Measurements from ENCODE around the gene CD8B2. TPM values are rescaled to one million over a fixed set of nuclear protein-coding genes. Genes with fewer than 3 reads are reported as not detected.
"Not testable (repeated sequence)": the region's sequence is repeated elsewhere in the genome, so short reads cannot be mapped to it uniquely, and the experiment has no call there.

The CD8B2 gene
- total RNA-seq, 1 donor from 2014 or later = under 0.01 TPM

DNA sequence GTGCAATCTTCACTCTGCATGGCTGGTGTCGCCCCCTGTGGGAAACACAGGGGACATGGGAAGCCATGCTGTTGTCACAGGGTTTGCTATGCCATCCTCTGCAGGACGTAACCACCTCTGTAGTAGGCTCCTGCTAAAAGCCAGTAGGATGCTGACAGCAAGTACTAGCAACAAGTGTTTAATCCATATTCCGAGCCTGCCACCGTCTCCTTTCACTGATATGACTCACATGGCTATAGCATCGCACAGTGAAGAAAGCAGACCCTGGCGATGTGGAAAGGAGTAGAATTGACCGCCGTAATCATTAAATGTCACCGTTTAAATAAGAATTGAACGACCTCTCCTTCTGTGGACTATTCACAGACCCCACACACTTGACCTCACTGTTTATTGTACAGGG, 57.8 kb downstream of the CD8B2 start:
- H3K27me3 ChIP-seq (ENCODE audit: control insufficient read depth in 3 of 3, insufficient read depth in 3 of 3, low read length in 3 of 3) = peaks cover 3 to 7% (median 5%) of the 10 kb centered on the region in 3 donors
- H3K36me3 ChIP-seq (ENCODE audit: control insufficient read depth in 3 of 3, insufficient read depth in 3 of 3, low read length in 3 of 3) = no peaks in the 10 kb centered on the region
- H3K4me3 ChIP-seq (ENCODE audit: low read length in 3 of 3) = no peak overlapping the region
- peaks cover 0 to 4% (median 0%) of the 10 kb centered on the region in 3 donors for H3K4me1 ChIP-seq (ENCODE audit: control insufficient read depth in 3 of 3, insufficient read depth in 3 of 3, low read length in 3 of 3)
- no peaks in the 10 kb centered on the region for H3K9me3 ChIP-seq (ENCODE audit: control insufficient read depth in 3 of 3, low read length in 3 of 3)
- no peak overlapping the region for H3K27ac ChIP-seq (ENCODE audit: low read depth, low read length)
- H3K9ac ChIP-seq (ENCODE audit: low read depth in 1 of 3, low read length in 3 of 3) = no peak overlapping the region

DNA sequence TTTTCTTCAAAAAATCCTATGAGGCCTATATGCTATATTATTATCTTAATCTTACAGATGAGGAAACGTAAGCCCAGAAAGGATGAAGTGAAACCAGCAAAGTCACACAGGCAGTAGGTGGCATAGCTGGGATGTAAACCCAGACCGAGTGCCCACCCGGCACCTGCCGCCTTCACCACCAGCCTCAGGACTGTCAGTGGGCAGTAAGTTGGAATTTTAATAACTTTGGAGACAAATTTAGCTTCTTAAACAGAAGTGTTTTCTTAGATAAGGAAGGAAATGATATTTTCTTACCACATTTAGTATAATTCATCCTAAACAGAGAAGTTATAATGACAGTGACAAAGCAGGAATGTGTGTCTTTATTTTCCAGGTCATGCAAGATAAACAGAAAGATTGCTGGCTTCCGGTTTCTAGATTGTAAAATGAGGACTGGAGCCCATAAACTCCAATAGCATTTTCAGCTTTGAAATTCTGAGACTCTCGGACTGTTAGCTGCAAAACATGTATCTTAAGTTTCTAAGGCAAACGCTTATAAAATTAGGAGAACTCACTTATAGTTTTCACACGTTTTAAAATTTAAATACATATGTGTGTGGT, 59.3 kb downstream of the CD8B2 start:
- H3K4me3 ChIP-seq (ENCODE audit: low read length in 3 of 3) = no peak overlapping the region
- H3K36me3 ChIP-seq (ENCODE audit: control insufficient read depth in 3 of 3, insufficient read depth in 3 of 3, low read length in 3 of 3) = no peaks in the 10 kb centered on the region
- peaks cover 0 to 4% (median 0%) of the 10 kb centered on the region in 3 donors for H3K4me1 ChIP-seq (ENCODE audit: control insufficient read depth in 3 of 3, insufficient read depth in 3 of 3, low read length in 3 of 3)
- H3K27ac ChIP-seq (ENCODE audit: low read depth, low read length) = no peak overlapping the region
- peaks cover 3 to 7% (median 5%) of the 10 kb centered on the region in 3 donors for H3K27me3 ChIP-seq (ENCODE audit: control insufficient read depth in 3 of 3, insufficient read depth in 3 of 3, low read length in 3 of 3)
- H3K9ac ChIP-seq (ENCODE audit: low read depth in 1 of 3, low read length in 3 of 3) = no peak overlapping the region
- no peaks in the 10 kb centered on the region for H3K9me3 ChIP-seq (ENCODE audit: control insufficient read depth in 3 of 3, low read length in 3 of 3)

DNA sequence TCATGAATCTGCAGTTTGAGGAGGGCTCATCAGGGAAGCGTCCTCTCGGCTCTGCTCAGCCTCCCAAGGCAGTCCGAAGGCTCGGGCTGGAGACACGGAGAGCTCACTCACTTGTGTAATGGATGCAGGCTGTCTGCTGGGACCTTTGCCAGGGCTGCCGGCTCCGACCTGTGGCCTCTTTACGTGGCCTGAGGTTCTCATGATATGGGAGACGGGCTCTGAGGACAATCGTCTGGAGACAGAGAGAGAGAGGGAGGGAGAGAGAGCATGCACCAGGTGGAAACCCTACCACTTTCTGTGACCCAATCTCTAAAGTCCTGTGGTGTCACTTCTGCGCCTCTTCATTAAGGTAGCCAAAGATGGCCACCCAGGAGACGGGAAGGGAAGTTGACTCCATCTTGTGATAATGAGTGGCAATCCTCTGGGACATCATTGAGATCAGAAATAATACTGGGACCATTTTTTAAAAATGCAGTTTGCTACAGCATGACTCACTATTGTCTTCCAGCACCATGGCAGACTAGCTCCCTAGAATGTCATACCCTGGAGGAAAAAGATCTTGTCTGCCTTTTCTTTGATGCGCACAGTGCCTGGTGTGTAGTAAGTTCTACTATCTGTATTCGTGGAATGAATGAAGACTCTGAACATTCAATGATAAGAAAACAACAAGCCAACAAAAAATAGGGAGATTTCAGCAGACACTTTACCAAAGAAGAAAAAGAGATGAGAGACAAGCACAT, 60.2 kb downstream of the CD8B2 start:
- no peaks in the 10 kb centered on the region for H3K9me3 ChIP-seq (ENCODE audit: control insufficient read depth in 3 of 3, low read length in 3 of 3)
- no peak overlapping the region for H3K4me3 ChIP-seq (ENCODE audit: low read length in 3 of 3)
- H3K27ac ChIP-seq (ENCODE audit: low read depth, low read length) = no peak overlapping the region
- no peak overlapping the region for H3K9ac ChIP-seq (ENCODE audit: low read depth in 1 of 3, low read length in 3 of 3)
- H3K27me3 ChIP-seq (ENCODE audit: control insufficient read depth in 3 of 3, insufficient read depth in 3 of 3, low read length in 3 of 3) = peaks cover 3 to 7% (median 5%) of the 10 kb centered on the region in 3 donors
- H3K4me1 ChIP-seq (ENCODE audit: control insufficient read depth in 3 of 3, insufficient read depth in 3 of 3, low read length in 3 of 3) = peaks cover 0 to 4% (median 0%) of the 10 kb centered on the region in 3 donors
- H3K36me3 ChIP-seq (ENCODE audit: control insufficient read depth in 3 of 3, insufficient read depth in 3 of 3, low read length in 3 of 3) = no peaks in the 10 kb centered on the region

DNA sequence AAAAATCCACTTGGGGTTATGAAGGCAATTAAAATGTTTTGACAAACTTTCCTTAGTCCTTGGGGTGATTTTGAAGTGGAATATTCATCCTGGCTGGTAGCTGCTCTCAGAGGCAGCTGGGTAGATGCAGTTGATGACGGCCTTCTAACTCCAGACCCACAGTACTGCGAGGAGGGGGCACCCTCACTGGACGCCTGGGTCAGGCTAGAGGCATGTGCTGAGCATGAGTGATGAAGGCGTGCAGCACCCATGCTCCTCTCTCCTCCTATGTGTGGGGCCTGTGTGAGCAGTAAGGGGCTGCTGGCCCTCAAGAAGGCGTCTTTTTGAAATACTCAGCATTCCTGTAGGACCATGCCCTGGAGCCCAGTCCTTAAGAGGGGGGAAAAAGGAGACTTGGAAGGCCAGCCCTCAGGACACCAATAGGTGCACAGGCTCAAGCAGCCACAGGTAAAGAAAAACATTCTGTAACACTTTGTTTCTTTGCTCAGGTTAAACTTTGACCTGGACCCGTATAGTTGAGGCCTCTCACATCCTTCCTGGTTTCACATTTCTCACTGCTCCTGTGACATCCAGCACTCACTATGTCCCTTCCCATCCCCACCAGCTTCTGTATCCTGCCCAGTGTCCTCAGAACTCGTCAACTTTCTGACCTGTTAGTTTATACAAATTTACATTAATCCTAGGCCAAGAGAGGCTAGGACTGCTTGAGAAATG, 64.4 kb downstream of the CD8B2 start:
- Histone ChIP-seq H3K9me3 (ENCODE audit: control insufficient read depth in 3 of 3, low read length in 3 of 3) (no peaks in the 10 kb centered on the region), H3K4me1 (ENCODE audit: control insufficient read depth in 3 of 3, insufficient read depth in 3 of 3, low read length in 3 of 3) (peaks cover 0 to 2% (median 0%) of the 10 kb centered on the region in 3 donors), H3K9ac (ENCODE audit: low read depth in 1 of 3, low read length in 3 of 3) (no peak overlapping the region), H3K4me3 (ENCODE audit: low read length in 3 of 3) (no peak overlapping the region), H3K27me3 (ENCODE audit: control insufficient read depth in 3 of 3, insufficient read depth in 3 of 3, low read length in 3 of 3) (peaks cover 0 to 9% (median 8%) of the 10 kb centered on the region in 3 donors), H3K27ac (ENCODE audit: low read depth, low read length) (no peak overlapping the region), H3K36me3 (ENCODE audit: control insufficient read depth in 3 of 3, insufficient read depth in 3 of 3, low read length in 3 of 3) (no peaks in the 10 kb centered on the region)

DNA sequence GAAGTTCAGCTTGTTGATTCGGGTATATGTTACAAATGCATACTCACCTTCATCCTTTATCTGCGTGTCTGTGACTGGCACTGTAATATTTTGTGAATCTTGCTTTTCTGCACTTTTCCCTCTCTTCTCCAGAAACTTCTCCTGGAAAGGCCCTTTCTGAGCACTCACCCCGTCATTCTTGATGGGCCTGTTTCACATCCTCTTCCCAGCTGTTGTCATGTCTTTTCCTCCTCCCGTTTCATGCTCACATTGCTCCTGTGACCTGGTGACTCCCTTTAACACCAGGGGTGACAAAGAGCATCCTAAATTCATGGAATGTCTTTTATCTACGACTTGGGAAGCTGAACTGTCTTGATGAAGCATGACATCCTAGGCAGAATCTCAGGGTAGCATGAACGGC, 65.8 kb downstream of the CD8B2 start:
- no peaks in the 10 kb centered on the region for H3K36me3 ChIP-seq (ENCODE audit: control insufficient read depth in 3 of 3, insufficient read depth in 3 of 3, low read length in 3 of 3)
- H3K4me3 ChIP-seq (ENCODE audit: low read length in 3 of 3) = no peak overlapping the region
- no peaks in the 10 kb centered on the region for H3K4me1 ChIP-seq (ENCODE audit: control insufficient read depth in 3 of 3, insufficient read depth in 3 of 3, low read length in 3 of 3)
- peaks cover 0 to 4% (median 3%) of the 10 kb centered on the region in 3 donors for H3K27me3 ChIP-seq (ENCODE audit: control insufficient read depth in 3 of 3, insufficient read depth in 3 of 3, low read length in 3 of 3)
- no peak overlapping the region for H3K27ac ChIP-seq (ENCODE audit: low read depth, low read length)
- no peaks in the 10 kb centered on the region for H3K9me3 ChIP-seq (ENCODE audit: control insufficient read depth in 3 of 3, low read length in 3 of 3)
- H3K9ac ChIP-seq (ENCODE audit: low read depth in 1 of 3, low read length in 3 of 3) = no peak overlapping the region

DNA sequence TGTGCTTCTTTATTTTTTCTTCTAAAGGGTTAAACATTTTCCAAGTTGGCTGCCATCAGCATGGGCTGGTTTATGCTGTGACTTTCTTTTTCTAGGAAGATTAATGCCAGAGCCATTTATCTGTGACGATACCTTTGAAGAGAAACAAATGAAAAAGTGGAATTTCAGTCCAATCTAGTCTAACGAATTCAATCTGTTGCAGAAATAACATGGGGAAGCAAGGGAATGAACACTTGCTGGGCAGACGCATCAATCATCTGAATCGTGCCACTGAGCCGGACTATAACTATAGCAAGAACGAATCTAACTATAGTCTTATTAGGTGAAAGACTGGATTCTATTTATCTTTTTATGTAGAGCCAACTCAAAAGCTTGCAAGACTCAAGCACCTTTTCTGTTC, 66.2 kb downstream of the CD8B2 start:
- H3K4me1 ChIP-seq (ENCODE audit: control insufficient read depth in 3 of 3, insufficient read depth in 3 of 3, low read length in 3 of 3) = no peaks in the 10 kb centered on the region
- H3K27ac ChIP-seq (ENCODE audit: low read depth, low read length) = no peak overlapping the region
- H3K9ac ChIP-seq (ENCODE audit: low read depth in 1 of 3, low read length in 3 of 3) = no peak overlapping the region
- peaks cover 0 to 4% (median 3%) of the 10 kb centered on the region in 3 donors for H3K27me3 ChIP-seq (ENCODE audit: control insufficient read depth in 3 of 3, insufficient read depth in 3 of 3, low read length in 3 of 3)
- no peaks in the 10 kb centered on the region for H3K9me3 ChIP-seq (ENCODE audit: control insufficient read depth in 3 of 3, low read length in 3 of 3)
- H3K36me3 ChIP-seq (ENCODE audit: control insufficient read depth in 3 of 3, insufficient read depth in 3 of 3, low read length in 3 of 3) = no peaks in the 10 kb centered on the region
- no peak overlapping the region for H3K4me3 ChIP-seq (ENCODE audit: low read length in 3 of 3)

DNA sequence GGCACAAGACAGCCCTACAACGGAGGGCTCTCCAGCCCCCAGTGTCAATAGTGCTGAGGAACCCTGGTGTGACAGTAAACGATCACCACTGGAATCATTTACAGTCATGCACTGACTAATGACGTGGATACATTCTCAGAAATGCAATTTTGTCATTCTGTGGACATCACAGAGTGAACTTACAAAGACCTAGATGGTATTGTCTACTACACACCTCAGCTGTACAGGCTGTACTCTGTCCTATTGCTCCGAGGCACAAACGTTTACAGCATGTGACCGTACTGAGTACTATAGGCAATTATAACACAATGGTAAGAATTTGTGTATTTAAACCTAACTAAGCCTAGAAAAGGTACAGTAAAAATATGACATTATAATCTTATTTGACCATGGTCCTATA, 67.2 kb downstream of the CD8B2 start:
- Histone ChIP-seq H3K9me3 (ENCODE audit: control insufficient read depth in 3 of 3, low read length in 3 of 3) (no peaks in the 10 kb centered on the region), H3K9ac (ENCODE audit: low read depth in 1 of 3, low read length in 3 of 3) (no peak overlapping the region), H3K36me3 (ENCODE audit: control insufficient read depth in 3 of 3, insufficient read depth in 3 of 3, low read length in 3 of 3) (no peaks in the 10 kb centered on the region), H3K27ac (ENCODE audit: low read depth, low read length) (no peak overlapping the region), H3K4me3 (ENCODE audit: low read length in 3 of 3) (no peak overlapping the region), H3K4me1 (ENCODE audit: control insufficient read depth in 3 of 3, insufficient read depth in 3 of 3, low read length in 3 of 3) (no peaks in the 10 kb centered on the region), H3K27me3 (ENCODE audit: control insufficient read depth in 3 of 3, insufficient read depth in 3 of 3, low read length in 3 of 3) (peaks cover 0 to 4% (median 3%) of the 10 kb centered on the region in 3 donors)

DNA sequence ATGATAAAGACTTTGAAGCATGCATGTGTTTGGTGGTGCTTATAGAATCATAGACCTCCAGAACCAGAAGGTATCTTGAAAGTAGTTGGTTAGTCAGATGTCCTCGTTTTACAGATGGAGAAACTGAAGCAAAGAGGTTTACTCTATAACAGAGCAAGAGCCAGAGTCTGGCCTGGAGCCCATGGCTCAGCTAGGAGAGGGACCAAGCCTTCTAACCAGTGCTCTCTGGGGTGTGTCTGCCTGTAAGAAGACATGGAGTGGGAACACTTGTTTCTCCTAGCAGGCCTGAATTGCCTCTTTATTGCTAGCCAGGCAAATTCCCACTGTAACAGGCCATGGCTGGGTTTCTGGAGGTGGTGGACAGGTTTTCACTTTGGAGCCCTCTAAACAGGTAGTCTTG, 67.9 kb downstream of the CD8B2 start:
- Histone ChIP-seq H3K9ac (ENCODE audit: low read depth in 1 of 3, low read length in 3 of 3) (no peak overlapping the region), H3K9me3 (ENCODE audit: control insufficient read depth in 3 of 3, low read length in 3 of 3) (no peaks in the 10 kb centered on the region), H3K4me1 (ENCODE audit: control insufficient read depth in 3 of 3, insufficient read depth in 3 of 3, low read length in 3 of 3) (no peaks in the 10 kb centered on the region), H3K4me3 (ENCODE audit: low read length in 3 of 3) (no peak overlapping the region), H3K36me3 (ENCODE audit: control insufficient read depth in 3 of 3, insufficient read depth in 3 of 3, low read length in 3 of 3) (no peaks in the 10 kb centered on the region), H3K27me3 (ENCODE audit: control insufficient read depth in 3 of 3, insufficient read depth in 3 of 3, low read length in 3 of 3) (peaks cover 0 to 4% (median 3%) of the 10 kb centered on the region in 3 donors), H3K27ac (ENCODE audit: low read depth, low read length) (no peak overlapping the region)

DNA sequence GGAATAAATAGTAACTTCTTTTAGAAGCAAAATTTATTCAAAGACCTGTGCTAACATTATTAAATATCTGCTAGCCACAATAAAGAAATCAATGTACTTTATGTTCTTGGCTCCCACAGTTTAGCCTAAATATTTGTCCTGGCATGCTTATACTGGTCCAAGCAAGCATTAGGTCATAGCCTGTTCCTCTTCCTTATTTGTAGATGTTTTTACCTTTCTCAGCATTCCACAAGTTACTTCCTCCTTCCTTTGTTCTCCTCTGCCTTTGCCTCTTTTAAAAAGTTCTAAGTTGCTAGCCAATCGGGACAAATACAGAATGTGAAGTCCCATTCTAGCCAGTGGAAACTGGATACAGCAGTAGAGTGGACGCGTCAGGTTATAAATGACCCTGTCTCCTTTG, 72.6 kb downstream of the CD8B2 start:
- not testable (repeated sequence) for H3K27ac ChIP-seq (ENCODE audit: low read depth, low read length)

DNA sequence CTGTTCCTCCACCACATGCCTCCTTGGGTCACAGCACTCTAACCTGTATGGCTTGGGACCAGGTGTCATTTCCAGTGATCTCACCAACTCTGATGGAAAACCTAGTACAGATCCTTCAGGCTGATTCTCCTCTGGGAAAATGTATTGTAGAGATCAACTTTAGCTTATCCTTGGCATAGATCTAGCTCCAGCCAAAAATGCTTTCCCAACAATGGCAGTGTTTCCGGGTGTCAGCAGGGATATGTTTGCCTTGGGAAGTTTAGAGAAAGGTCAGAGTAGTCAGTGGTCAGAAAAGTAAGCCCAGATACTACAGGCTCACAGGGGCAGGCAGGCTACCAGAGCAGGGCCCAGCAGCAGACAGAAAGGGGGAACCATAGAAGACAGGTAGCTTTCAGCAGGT, 73.6 kb downstream of the CD8B2 start:
- H3K9ac ChIP-seq (ENCODE audit: low read depth in 1 of 3, low read length in 3 of 3) = no peak overlapping the region
- H3K9me3 ChIP-seq (ENCODE audit: control insufficient read depth in 3 of 3, low read length in 3 of 3) = no peaks in the 10 kb centered on the region
- no peak overlapping the region for H3K4me3 ChIP-seq (ENCODE audit: low read length in 3 of 3)
- peaks cover 19 to 22% (median 19%) of the 10 kb centered on the region in 3 donors for H3K4me1 ChIP-seq (ENCODE audit: control insufficient read depth in 3 of 3, insufficient read depth in 3 of 3, low read length in 3 of 3)
- H3K36me3 ChIP-seq (ENCODE audit: control insufficient read depth in 3 of 3, insufficient read depth in 3 of 3, low read length in 3 of 3) = no peaks in the 10 kb centered on the region
- no peaks in the 10 kb centered on the region for H3K27me3 ChIP-seq (ENCODE audit: control insufficient read depth in 3 of 3, insufficient read depth in 3 of 3, low read length in 3 of 3)
- H3K27ac ChIP-seq (ENCODE audit: low read depth, low read length) = no peak overlapping the region

More for the DNA sequence above, 72.6 kb downstream of the CD8B2 start:
- H3K4me3 ChIP-seq (ENCODE audit: low read length in 3 of 3); H3K27me3 ChIP-seq (ENCODE audit: control insufficient read depth in 3 of 3, insufficient read depth in 3 of 3, low read length in 3 of 3); H3K36me3 ChIP-seq (ENCODE audit: control insufficient read depth in 3 of 3, insufficient read depth in 3 of 3, low read length in 3 of 3); H3K9ac ChIP-seq (ENCODE audit: low read depth in 1 of 3, low read length in 3 of 3); H3K9me3 ChIP-seq (ENCODE audit: control insufficient read depth in 3 of 3, low read length in 3 of 3): not testable (repeated sequence)
- H3K4me1 ChIP-seq (ENCODE audit: control insufficient read depth in 3 of 3, insufficient read depth in 3 of 3, low read length in 3 of 3) = peaks cover 19 to 22% (median 19%) of the 10 kb centered on the region in 3 donors

Data from skeletal muscle tissue (tissue), 4 donors.